OCI-LY1 (cell line): ENCODE data around the gene CDC42BPA.

Source experiments
- CTCF ChIP-seq: fragments of 200-600 bp; sonication (generic), shearing (Covaris generic); IDR thresholded peaks from 2 replicates; pipeline ENCODE4 v1.5.1; 2017; ENCODE audit warnings: mild to moderate bottlenecking, antibody characterized with exemption, low read length, moderate library complexity, mixed read lengths
- EZH2 ChIP-seq: fragments of 200-600 bp; sonication (generic), shearing (Covaris generic); IDR thresholded peaks from 2 replicates; pipeline ENCODE4 v1.8.0; 2017; ENCODE audit warnings: borderline replicate concordance, mixed run types, mild to moderate bottlenecking, antibody characterized with exemption, low read length, moderate library complexity, mixed read lengths

GRCh38 chr1:227210604-227211003, 107.7 kb downstream of the CDC42BPA start:
- TF ChIP-seq CTCF = no peak
- no peak for TF ChIP-seq EZH2
